Measurements from ENCODE around the gene ACE.

The ACE gene

GRCh38 chr17:63475491-63476412 is 1.1 kb upstream of the ACE start:
- DNase-seq, result no peak

- DNase-seq, result no peak
Measured at GRCh38 chr17:63476459-63476853, 405 bp upstream of the ACE start.

DNA sequence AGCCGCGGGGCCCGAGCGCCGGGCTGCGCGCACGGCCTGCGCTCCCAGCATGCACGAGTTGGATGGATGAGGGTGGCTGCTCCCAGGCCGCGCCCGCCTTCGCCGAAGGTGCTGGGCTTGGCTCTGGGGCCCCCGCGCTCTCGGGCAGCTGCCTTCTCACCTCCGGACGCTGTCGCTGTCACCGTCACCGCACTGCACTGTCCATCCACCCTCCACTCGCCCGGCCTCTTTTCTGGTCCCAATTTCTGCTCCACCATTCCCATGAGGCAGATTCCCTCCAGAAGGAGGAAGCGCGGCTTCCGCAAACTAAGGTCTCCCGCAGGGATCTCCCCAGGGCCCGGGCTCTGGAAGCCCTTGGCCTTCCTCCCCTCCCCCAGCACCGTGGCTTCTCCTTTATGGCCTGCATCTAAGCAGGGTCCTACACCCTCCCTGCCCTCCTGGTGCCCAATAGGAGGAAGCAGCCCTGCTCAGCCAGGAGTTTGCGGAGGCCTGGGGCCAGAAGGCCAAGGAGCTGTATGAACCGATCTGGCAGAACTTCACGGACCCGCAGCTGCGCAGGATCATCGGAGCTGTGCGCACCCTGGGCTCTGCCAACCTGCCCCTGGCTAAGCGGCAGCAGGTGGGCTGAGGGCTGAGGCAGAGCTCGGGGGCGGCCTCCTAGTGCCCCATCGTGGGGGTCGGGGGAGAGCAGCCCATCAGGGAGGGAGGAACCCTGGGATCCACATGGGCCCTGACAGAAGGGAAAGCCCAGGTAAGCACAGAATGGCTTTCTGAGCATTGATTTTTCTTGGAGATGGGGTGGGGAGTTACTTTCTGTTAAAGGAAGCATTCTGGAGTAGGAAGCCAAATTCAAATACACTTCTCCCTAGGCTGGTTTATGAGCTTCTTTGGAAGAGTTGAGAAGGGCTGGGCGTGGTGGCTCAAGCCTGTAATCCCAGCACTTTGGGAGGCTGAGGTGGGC is 899 bp downstream of the ACE start:
- DNase-seq, result no peak

- DNase-seq, result peak; percentile 59
Measured at GRCh38 chr17:63478814-63479494, 2.1 kb downstream of the ACE start.

DNA sequence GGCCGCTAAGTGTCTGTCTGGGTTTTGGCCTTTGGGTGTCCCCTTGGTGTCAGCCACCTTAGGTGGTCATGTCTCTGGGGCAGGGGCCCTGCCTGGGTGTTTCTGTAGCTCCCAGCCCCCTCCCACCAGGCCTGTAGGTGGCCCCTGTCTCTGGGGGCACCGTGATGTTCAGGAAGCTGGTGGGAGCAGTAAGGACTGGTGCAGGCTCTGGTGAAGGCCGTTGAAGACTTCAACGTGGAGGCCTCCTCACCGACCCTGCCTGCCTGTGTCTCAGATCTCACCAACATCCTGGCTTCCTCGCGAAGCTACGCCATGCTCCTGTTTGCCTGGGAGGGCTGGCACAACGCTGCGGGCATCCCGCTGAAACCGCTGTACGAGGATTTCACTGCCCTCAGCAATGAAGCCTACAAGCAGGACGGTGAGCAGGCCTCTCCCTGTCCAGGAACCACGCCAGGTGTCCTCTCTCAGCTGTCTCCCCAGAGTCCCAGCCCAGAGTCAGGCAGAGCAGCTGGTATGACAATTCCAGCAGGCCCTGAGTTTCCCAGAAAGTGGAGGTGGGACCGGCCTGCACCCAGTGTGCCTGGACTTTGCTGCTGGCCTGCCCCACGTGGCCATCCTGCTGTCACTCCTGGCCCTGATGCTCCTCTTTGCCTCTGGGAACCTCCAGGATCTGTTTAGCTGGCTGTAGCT is 2.8 kb downstream of the ACE start:
- DNase-seq, result no peak

GRCh38 chr17:63480192-63480784 is 3.4 kb downstream of the ACE start:
- no peak for DNase-seq

DNA sequence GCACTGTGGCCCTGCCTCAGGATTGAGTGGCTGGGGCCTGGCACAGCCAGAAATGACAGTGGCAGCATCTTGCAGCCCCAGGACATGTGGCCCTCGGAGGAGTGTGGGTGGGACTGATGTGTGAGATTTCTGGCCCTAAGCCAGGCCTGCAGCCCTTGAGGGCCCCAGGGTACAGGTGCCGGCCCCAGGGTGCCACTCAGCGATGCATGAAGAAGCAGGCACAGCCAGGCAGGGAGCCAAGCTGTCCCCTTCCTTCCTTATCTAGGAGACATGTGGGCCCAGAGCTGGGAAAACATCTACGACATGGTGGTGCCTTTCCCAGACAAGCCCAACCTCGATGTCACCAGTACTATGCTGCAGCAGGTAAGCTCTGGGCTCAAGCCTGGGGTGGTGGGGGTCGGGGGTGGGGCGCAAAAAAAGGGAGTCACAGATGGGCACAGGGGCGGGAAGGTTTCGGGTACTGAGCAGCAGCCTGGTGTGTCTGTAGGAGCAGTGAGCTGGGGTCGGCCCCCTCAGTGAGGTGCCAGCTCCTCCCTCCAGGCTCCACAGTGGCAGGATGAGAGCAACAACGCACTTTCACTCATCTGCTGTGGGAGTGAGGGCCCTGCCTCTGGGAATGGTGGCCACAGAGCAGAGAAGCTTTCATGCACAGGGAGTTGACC is 4.1 kb downstream of the ACE start:
- DNase-seq, result no peak

GRCh38 chr17:63481488-63481870 is 4.6 kb downstream of the ACE start:
- no peak for DNase-seq

GRCh38 chr17:63482509-63482908 is 5.6 kb downstream of the ACE start:
- DNase-seq, result no peak

GRCh38 chr17:63483038-63483437 is 6.2 kb downstream of the ACE start:
- DNase-seq, result no peak

- no peak for DNase-seq
Measured at GRCh38 chr17:63483655-63484575, 7.1 kb downstream of the ACE start.

DNA sequence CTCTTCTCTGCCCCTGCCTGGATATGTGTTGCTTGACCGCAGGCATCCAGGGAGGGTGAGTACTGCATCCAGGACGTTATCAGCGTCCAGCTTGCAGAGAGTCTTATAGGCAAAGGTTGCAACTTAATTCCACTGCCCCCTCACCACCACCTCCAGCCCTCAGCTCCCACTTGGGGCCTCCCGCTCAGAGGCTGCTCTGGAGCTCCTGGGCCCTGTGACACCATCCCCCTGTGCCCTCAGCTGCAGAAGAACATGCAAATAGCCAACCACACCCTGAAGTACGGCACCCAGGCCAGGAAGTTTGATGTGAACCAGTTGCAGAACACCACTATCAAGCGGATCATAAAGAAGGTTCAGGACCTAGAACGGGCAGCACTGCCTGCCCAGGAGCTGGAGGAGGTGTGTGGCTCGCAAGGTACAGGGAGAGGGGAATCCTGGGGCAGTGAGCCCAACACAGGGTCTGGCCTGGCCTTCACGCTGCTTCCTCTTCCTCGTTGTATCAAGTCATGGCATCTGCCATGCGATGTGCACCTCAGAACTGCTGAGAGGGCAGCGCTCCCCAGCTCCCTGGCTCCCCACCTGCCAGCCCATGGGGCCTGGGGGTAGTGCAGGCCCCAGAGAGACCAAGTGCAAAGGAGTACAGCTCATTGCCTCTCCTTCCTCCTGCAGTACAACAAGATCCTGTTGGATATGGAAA is 9.6 kb downstream of the ACE start:
- DNase-seq, result no peak

DNA sequence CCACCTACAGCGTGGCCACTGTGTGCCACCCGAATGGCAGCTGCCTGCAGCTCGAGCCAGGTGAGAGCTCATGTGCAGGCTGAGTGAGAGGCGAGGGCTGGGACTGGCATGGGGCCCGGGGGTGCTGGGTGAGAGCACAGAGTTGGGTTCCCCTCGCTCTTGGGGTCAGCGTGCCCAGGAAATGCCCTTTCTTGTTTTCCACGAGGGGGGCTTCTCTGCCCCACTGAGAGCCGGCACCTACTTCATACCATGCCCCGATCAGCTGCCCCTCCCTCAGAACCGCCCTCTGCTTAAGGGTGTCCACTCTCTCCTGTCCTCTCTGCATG is 10.1 kb downstream of the ACE start:
- DNase-seq, result no peak

GRCh38 chr17:63488851-63489250 is 12.0 kb downstream of the ACE start:
- no peak for DNase-seq

DNA sequence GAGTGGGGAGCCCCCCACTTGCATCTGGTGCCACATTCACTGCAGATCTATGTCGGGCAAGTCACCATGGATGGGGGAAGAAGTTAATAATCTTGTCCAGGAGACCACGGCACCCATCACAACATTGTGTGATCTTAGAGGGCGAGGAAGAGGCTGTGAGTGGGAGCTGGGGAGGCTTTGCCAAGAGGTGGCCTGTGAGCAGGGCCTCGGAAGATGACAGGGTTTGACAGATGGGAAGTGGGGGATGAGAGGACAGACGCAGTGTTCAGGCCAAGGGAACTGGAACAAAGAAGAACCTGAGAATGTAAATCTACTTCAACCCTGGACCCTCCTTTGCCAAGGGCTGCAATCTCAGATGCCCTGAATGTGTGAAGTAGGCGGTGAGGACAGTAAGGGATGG is 12.4 kb downstream of the ACE start:
- no peak for DNase-seq

DNA sequence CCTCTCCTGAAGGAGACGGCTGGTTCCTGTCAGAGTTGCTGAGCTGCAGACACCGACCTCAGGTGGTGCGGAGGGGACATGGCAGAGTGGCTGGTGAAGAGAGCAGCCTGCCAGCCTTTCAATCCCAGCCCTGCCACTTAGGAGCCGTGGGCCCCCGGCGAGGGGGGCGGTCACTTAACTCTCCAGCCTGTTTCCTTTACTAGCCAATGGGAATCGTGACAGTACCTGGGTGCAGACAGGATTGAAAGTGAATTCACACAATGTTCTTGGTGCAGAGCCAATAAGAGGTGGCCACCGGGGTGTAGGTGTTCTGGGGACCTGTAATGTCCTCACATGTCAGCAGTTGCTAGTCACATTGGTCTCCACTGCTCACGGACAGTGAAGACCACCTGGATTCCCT is 13.5 kb downstream of the ACE start:
- no peak for DNase-seq

- DNase-seq, result no peak
Measured at GRCh38 chr17:63490858-63491400, 14.1 kb downstream of the ACE start.

DNA sequence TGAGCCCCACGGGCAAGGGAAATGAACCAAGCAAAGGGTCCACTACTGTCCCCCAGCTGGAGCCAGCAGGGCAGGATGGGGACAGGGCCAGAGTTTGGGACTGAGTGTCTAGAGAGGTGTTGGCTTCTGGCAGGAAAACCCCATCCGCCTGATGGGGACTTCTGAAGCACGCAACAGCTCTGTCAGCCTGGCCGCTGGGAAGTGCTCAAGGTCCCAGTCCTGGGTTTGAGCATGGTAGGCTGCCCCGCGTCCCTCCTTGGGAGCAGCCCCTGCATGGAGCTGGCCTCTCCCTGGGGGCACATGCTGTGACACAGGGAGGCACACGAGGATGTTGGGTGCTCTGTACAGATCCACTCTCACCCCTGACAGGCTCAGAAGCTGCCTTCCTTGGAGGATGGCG is 14.6 kb downstream of the ACE start:
- no peak for DNase-seq

DNA sequence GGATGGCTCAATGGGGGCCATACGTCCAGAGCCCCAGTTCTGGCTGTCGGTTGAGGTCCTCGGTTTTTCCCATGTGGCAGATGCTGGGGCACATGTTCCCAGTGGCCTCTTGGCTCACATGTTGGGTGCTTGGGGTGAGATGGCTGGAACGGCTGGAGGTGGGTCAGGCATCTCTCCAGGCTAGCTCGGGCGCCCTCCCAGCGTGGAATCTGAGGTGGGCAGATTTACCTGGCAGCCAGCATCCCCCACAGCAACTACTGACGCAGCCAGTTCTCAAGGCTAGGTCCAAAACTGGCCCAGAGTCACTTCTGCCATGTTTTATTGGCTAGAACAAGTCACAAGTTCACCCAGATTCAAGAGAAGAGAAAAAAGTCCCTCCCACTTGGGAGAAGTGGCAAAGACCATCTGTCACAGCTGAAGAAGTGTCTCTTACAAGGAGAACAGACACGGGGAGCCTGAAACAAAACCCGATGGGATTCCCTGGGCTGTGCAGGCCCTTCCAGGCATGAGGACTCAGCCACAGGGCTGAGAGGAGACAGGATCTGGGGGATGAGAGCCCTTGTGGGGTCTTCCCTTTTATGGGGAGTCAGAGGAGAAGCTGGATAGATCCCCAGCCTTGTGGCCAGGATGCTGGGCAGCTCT is 15.2 kb downstream of the ACE start:
- no peak for DNase-seq
